Esophagus squamous epithelium (tissue), 5 donors: ENCODE results near the gene PITPNM2. TPM values are rescaled to one million over a fixed set of nuclear protein-coding genes. Genes with fewer than 3 reads are reported as not detected.

Experiments
- DNase-seq: peaks from one replicate; lab custom pipeline; 2025; lab: John Stamatoyannopoulos, UW
- H3K27ac ChIP-seq, 4 donors: fragments of 200-600 bp; sonication (generic); one replicate each; pipeline ENCODE4 v1.5.1; 2016 to 2019; ENCODE audit warnings: mild to moderate bottlenecking in 1 of 4
- H3K27me3 ChIP-seq, 4 donors: fragments of 200-600 bp; sonication (generic); 1 replicate in 3 of 4; 2 replicates in 1 of 4; pipeline versions ENCODE4 v1.5.1 to v1.6.0; 2017 to 2021; ENCODE audit warnings: antibody characterized with exemption in 1 of 4
- H3K36me3 ChIP-seq, 3 donors: fragments of 200-600 bp; sonication (generic); one replicate each; pipeline ENCODE4 v1.5.1; 2016 to 2019
- H3K4me1 ChIP-seq, 3 donors: fragments of 200-600 bp; sonication (generic); one replicate each; pipeline ENCODE4 v1.5.1; 2017 to 2019
- H3K4me3 ChIP-seq, 4 donors: fragments of 200-600 bp; sonication (generic); 1 replicate in 3 of 4; 2 replicates in 1 of 4; pipeline ENCODE4 v1.5.1; 2016 to 2019; ENCODE audit warnings: mild to moderate bottlenecking in 2 of 4, moderate library complexity in 1 of 4
- H3K9me3 ChIP-seq, 3 donors: fragments of 200-600 bp; sonication (generic); one replicate each; pipeline ENCODE4 v1.5.1; 2016 to 2019
- POLR2A ChIP-seq, 4 donors: fragments of 450-650 bp; IDR thresholded peaks; one replicate each; pipeline ENCODE4 v1.6.1; 2017; ENCODE audit warnings: antibody characterized with exemption in 4 of 4, mild to moderate bottlenecking in 4 of 4, moderate library complexity in 3 of 4
- WGBS, 2 donors: methylation state at CpG; one replicate each; pipeline ENCODE4 v1.1.5; 2018; 5-methylcytosine and 5-hydroxymethylcytosine counted together
- intact Hi-C: fragments of 100-400 bp; cut with DNase I; formaldehyde crosslinking; loops from one replicate; pipeline ENCODE4 v1.15.0; 2022
- total RNA-seq, 4 donors: library from RNA; depleted of rRNA; stranded (reverse); fragments of >200 nt; gene quantifications; one replicate each; pipeline ENCODE4 v1.1.0, GENCODE V29; 2016
- TF ChIP-seq, protein P1 (sequence below), 6 experiments: fragments of 450-650 bp in 4 of 6; fragments of 200-600 bp in 2 of 6; sonication (generic) in 2 of 6; IDR thresholded peaks; one replicate each; pipeline ENCODE4 v1.5.1; 2016 to 2019; ENCODE audit warnings: antibody characterized with exemption in 6 of 6, mild to moderate bottlenecking in 4 of 6, moderate library complexity in 4 of 6
- donor health status: DM: yes; HTN: yes; CAD: no.

PITPNM2 gene
- total RNA-seq, 4 donors from 2014 or later, result 4.2 to 9.1 (median 8.2) TPM

DNA sequence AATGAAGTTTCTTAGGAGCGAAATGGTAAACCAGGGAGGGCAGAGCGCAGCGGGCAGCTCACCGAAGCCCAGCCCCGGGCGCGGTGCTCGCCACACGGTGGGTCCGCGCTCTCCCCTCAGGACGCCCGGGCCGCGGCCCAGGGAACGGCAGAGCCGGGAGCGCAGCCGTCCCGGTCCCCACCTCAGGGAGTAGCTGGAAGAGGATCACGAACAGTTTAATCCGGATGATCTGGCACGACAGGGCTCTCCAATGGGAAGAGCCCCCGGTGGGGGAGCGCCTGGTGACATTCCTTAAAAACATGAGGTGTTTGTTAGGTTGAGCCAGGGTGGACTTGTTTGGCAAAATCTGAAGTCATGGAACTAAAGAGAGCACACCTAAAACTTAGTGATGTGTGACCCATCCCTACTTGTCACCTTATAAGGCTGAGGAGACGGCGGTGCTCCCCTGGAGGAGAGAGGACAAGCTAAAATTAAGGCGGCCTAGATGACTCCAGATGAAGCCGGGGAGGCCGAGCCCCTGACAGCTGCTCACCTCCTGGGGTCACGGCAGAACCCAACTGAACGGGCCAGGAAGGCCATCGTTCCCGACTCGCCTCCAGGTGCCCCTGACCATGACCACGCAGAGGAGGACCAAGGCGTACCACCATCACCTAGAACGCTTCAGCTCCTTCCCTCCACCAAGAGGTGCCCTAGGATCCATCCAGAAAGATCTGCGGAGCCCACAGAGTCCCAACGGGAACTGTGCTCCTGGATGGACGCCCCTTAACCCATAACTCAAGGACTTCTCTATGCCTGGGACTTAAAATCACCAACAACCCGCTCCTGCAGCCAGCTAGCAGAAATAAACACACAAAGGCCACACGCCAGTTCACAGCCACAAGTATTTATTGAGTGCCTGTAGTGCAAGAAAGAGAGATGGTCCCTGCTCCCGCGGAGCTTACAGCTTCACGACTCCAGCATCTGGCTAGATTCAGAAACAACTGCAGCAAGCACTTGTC lies 866 bp upstream of the PITPNM2 start:
- intact Hi-C loops, result no loop called here
- 70 to 92% methylated on average over 13 to 15 of the region's 46 CpGs for WGBS, 2 donors
- peak overlapping the region; percentile 62 to 93 (median 89) for H3K4me3 ChIP-seq
- DNase-seq, result no peak
- peak overlapping the region; percentile 82 to 92 (median 89) for H3K27ac ChIP-seq
- TF ChIP-seq, protein P1, sequence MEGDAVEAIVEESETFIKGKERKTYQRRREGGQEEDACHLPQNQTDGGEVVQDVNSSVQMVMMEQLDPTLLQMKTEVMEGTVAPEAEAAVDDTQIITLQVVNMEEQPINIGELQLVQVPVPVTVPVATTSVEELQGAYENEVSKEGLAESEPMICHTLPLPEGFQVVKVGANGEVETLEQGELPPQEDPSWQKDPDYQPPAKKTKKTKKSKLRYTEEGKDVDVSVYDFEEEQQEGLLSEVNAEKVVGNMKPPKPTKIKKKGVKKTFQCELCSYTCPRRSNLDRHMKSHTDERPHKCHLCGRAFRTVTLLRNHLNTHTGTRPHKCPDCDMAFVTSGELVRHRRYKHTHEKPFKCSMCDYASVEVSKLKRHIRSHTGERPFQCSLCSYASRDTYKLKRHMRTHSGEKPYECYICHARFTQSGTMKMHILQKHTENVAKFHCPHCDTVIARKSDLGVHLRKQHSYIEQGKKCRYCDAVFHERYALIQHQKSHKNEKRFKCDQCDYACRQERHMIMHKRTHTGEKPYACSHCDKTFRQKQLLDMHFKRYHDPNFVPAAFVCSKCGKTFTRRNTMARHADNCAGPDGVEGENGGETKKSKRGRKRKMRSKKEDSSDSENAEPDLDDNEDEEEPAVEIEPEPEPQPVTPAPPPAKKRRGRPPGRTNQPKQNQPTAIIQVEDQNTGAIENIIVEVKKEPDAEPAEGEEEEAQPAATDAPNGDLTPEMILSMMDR (IDR thresholded peaks at IDR 0.05), result no peak
- TF ChIP-seq POLR2A (IDR thresholded peaks at IDR 0.05), result no peak
- H3K4me1 ChIP-seq, result peaks cover 8 to 40% (median 30%) of the 10 kb centered on the region in 3 donors
- no peaks in the 10 kb centered on the region for H3K9me3 ChIP-seq
- no peaks in the 10 kb centered on the region for H3K27me3 ChIP-seq
- H3K36me3 ChIP-seq, result peaks cover 0 to 7% (median 0%) of the 10 kb centered on the region in 3 donors

DNA sequence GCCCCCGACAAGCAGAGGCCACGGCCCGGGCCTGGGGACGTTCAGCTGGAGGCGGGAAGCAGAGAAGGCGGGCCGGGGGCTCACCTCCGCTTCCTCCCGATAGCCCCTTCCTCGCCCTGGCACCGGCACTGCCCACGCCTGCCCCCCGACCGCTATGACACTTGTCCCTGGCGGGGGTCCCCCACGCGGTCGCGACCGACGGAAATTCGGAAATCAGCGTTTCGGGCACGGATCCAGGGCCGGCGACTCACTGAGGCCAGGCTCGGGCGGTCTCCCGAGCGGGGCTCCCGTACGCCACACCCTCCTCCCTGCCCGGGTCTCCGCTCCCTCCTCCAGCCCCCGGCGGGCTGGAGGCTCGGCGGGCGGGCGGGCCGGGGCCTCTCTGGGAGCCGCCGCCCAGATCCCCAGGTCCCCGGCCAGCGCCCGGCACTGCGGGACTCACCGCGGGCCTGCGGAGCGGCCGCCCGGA lies 581 bp downstream of the PITPNM2 start:
- Histone ChIP-seq H3K27ac (peak overlapping the region; percentile 83 to 92 (median 89)), H3K9me3 (no peaks in the 10 kb centered on the region), H3K27me3 (no peaks in the 10 kb centered on the region), H3K36me3 (peaks cover 0 to 3% (median 0%) of the 10 kb centered on the region in 3 donors), H3K4me1 (peaks cover 8 to 40% (median 30%) of the 10 kb centered on the region in 3 donors), H3K4me3 (peak overlapping the region; percentile 62 to 93 (median 82))
- no CpG with 5 or more reads among the region's 54 CpGs for WGBS, 2 donors
- TF ChIP-seq POLR2A (IDR thresholded peaks at IDR 0.05), result no peak
- TF ChIP-seq, protein P1 (IDR thresholded peaks at IDR 0.05), result no peak
- DNase-seq, result no peak
- intact Hi-C loops, result no loop called here

DNA sequence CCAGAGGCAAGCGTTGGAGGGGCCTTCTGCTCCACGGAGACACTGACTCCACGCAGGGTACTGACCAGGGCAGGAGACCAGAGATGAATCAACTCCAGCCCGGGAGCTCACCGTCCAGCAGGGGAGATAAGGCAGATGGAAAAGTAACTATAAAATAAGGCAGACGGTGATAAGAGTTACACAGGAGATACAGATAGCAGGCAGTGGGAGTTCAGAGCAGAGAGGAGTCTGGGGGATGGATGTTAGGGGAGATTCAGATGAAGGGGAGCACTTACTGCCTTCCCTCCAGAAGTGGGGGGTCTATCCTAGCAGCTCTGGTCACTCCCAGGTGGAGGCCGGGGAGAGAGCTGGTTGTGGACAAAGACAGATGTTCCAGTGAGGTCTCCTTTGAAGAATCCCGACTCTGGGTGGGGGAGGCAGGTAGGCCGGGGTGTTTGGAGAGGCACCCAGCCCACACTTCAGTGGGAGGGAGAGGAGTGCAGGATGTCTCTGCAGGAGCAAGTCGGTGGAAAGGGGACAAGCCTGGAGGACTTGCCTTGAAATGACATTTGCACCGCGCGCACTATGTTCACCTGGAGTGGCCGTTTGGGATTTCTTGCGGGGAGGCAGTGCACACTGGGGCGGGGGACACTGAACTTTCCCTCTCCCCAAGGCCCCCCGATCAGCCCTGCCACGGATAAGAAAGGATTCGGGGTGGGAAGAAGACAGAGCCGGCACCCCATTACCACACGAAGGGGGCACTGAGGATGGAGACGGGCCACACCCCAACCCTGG lies 1.2 kb downstream of the PITPNM2 start:
- 52 to 75% methylated on average over 10 to 15 of the region's 22 CpGs for WGBS, 2 donors
- Histone ChIP-seq H3K9me3 (no peaks in the 10 kb centered on the region), H3K4me1 (peaks cover 8 to 40% (median 30%) of the 10 kb centered on the region in 3 donors), H3K36me3 (no peaks in the 10 kb centered on the region), H3K4me3 (peak overlapping the region; percentile 62 to 93 (median 82)), H3K27ac (peak overlapping the region; percentile 83 to 92 (median 89)), H3K27me3 (no peaks in the 10 kb centered on the region)
- no peak for DNase-seq
- TF ChIP-seq, protein P1 (IDR thresholded peaks at IDR 0.05), result no peak
- TF ChIP-seq POLR2A (IDR thresholded peaks at IDR 0.05), result no peak
- intact Hi-C loops, result loop anchor here (10.0 kb wide), 1 partner anchor 105 kb away; no protein-coding TSS in a partner anchor

DNA sequence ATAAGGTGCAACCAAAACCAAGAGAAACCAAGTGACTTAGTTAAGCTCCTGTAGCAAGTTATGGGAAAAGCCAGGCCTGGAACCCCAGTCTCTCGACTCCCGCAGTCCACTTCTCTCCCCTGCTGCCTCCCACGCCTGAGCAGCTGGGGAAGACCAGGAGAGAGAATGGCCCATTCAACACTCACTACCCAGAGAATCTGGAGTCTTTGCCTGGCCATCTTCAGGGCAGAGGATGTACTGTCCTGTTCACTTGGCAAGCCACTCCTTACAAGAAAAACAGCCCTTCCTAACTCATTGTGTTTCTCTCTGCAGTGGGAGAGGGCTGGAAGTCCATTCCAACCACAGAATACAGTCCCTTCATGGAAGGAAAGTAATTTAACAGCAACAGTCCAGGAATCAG lies 1.8 kb downstream of the PITPNM2 start:
- intact Hi-C loops, result loop anchor here (10.0 kb wide), 1 partner anchor 104 kb away; no protein-coding TSS in a partner anchor
- H3K36me3 ChIP-seq, result no peaks in the 10 kb centered on the region
- H3K4me3 ChIP-seq, result peak overlapping the region in 3 of 4 donors; percentile 62 to 93 (median 87)

More for the DNA sequence above, 1.8 kb downstream of the PITPNM2 start:
- 63 to 86% methylated on average over 3 of the region's 3 CpGs for WGBS, 2 donors
- no peaks in the 10 kb centered on the region for H3K9me3 ChIP-seq
- H3K27ac ChIP-seq, result peak overlapping the region in 3 of 4 donors; percentile 83 to 92 (median 92)
- peaks cover 8 to 45% (median 34%) of the 10 kb centered on the region in 3 donors for H3K4me1 ChIP-seq
- no peaks in the 10 kb centered on the region for H3K27me3 ChIP-seq
- no peak for DNase-seq
- TF ChIP-seq, protein P1 (IDR thresholded peaks at IDR 0.05), result peak in 2 of 6 experiments; percentile 6 to 11
- TF ChIP-seq POLR2A (IDR thresholded peaks at IDR 0.05), result no peak
